Stimulated activated CD4-positive, alpha-beta T cell treated with anti-CD3 and anti-CD28 coated beads, Interleukin-1b, Interleukin-23, amount 100 ng/mL, for 1 hour (primary cell): ENCODE results near the gene BTG2.

Source experiments
- DNase-seq, 2 donors: peaks; one replicate each; pipeline ENCODE4 v3.0.0-alpha.2; 2020; ENCODE audit warnings: low read depth in 2 of 2

BTG2 gene

DNA sequence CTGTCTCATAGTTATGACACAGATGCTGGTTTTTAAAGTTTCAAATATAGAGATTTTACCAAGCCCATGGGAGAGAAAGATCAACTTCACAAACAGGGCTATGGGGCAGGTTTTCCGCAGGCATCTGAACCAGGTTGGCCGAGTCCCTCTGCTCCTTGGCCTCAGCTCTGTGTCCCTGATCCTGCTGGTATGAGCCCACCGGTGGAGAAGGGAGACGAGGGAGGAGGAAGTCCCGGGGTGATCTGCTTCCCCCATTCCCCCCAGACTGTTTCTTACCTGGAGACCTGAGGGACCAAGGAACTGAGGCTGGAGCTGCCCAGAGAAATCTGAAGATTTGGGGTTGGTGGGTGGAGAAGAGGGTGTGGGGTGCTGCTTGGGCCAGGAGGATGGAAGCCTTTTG lies 28.9 kb upstream of the BTG2 start:
- DNase-seq: no peak

DNA sequence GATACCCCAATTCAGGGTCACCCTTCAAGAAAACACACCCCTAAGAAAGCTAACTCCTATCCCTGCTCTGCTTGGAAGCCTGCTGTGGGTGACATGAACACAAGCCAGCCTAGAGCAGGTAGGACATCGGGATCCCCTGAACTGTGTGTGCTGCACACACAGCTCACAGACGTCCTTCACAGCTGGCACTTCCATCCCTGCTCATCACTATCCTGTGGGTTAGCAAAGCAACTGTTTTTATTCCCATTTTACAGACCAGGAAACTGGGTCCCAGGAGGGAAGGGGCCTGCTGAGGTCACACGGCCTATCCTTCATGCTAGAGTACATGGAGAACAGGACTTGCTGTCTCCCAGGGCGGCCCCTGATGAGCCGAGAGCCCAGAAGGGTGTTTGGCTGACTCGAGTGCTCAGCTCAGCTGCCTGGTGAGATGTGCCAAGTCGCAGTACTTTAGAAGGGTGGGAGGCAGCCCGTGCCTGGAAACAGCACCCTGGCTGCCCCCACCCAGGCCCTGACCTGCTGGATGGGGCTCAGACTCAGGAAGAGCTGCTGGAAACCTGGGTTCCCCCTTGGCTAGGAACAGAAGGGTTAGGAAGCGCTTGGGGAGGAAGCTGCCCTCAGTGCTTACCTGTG lies 28.3 kb upstream of the BTG2 start:
- no peak for DNase-seq

DNA sequence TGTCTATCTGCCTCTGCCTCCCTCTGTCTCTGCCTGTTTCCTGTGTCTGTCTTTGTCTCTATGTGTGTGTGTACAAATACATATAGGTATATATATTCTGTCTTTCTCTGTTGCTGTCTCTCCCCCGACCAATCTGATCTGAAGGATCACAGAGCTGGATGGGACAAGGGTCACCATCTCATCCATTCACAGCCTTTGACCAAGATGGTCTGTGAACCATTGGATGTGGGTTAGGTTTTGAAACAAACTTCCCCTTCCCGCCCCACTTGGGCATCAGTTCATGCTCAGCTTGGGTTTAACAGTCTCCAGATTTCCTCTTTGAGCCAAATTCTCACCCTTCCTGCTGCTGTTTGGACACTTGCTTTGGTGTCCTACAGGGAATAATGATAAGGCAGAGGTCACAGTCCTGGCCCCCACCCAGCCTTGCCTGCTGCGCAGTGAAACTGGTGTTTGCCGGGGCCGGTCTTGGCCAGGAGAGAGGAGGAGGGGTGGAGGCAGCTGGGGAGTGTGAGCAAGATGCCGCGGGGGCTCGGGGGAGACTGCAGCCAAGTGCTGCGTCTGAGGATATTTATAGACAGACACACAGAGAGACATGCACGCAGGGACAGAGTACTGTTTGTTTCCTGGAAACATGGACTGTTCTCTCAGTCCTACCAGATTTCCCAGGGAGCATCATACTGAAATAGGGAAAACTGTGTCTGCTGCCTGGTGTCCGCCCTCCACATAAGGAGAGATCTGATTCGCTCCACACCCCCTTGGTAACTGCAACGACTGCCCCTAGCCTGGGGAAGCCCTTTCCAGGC lies 27.0 kb upstream of the BTG2 start:
- DNase-seq: no peak

DNA sequence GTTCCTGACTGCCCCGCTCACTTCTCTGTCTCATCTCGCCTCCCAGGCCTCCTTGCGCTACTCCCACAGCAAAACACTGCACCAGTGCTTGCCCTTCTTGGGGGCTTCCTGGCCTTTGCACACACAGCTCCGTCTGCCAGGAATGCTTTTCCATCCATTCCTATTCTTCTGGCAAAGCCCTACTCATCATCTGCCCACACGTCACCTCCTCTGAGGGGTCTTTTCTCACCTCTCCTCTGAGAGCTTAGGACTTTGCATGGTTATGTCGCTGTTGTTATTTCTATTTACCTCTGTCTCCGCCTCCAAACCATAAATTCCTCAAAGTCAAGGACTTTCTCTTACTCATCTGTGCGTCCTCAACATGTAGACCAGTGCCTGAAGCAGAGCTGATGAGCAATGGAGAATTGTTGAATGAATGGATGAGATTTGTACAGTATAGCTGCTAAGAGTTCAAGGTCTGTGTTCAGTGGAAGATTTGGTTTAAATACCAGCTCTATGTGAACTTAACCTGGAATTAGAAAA lies 26.4 kb upstream of the BTG2 start:
- DNase-seq: no peak

GRCh38 chr1:203280061-203280460 lies 25.3 kb upstream of the BTG2 start:
- no peak for DNase-seq

GRCh38 chr1:203281033-203281432 lies 24.3 kb upstream of the BTG2 start:
- DNase-seq: no peak

DNA sequence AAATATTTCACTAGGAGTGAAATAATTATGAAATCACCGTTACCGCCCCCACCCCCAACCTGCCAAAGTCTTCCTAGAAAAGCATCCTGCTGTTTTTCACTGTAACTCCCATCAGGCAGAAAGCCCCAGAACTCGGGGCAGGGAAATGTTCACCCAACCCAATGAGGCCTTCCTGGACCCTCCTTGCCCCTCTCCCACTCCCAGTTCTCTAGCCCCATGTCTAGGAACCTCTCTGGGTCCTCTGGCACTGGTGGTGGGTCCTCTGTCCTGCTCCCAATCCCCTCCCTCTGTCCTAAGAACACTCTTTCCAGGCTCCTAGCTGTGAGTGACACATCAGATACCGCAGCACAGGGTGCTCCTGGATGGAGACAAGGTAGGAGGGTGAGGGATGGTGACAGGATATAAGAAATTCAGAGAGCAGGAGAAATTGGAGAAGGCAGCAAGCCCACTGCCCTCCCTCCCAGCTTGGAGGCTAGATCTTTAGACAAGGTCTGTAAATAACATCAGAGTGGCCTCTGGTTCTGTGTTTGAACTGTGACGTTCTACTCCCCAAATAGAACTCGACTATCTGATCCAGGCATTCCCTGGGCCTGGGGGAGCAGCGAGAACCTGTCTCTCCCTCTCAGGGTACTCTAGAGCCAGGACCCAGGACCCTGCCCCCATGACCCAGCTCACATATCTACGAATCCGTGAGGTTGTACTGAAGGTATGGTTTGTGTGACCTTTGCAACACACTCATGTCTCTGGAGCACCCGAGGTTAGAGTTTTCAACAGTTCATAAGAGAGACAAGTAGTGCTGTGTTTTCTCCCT lies 23.3 kb upstream of the BTG2 start:
- no peak for DNase-seq

DNA sequence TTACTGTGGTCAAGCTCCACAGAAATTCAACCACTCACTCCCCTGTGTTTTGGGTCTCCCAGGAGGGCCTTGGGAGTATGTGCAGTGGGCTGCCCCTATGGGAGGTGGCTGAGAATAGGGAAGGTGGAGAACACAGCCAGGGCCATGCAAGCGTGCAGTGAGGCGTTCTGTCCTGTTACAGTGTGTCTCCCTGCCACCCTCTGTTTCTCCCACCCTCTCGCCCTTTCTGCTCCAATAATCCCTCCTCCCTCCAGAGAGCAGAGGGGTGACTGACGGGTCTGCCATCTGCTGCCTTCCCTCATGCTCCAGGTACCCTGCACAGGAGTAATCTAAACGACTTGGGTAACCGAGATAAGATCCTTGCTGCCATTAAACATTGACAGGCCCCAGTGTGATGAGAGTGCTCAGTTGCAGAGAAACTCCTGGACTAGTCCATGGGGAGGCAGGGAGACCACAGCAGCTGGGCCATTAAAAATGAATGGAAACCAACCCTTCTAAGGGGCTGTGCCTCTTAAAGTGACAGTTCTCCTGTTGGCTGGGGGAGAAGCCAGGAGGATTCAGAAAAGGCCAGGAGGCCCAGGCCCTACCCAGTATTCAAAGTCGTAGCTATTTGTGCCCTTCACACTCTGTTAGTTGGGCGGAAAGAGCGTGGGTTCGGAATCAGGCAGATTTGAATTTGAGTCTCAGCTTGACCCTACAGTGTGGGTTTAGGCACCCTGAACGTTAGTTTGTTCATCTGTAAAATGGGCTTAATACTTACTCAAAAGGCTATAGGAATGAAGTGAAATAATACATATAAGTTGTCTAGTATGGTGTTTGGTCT lies 22.4 kb upstream of the BTG2 start:
- DNase-seq: no peak

DNA sequence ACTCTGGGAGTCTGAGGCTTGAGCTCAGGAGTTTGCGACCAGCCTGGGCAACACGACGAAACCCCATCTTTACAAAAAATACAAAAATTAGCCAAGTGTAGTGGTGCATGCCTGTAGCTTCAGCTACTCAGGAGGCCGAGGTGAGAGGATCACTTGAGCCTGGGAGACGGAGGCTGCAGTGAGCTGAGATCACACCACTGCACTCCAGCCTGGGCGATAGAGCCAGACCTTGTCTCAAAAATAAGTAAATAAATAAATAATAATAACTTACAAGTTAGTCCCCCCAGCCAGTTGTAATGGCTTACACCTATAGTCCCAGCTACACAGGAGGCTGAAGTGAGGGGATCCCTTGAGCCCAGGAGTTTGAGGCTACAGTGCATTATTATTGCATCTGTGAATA lies 21.7 kb upstream of the BTG2 start:
- no peak for DNase-seq

- no peak for DNase-seq
Measured at GRCh38 chr1:203284411-203285123, 20.8 kb upstream of the BTG2 start.

GRCh38 chr1:203286161-203286984 lies 18.9 kb upstream of the BTG2 start:
- no peak for DNase-seq

DNA sequence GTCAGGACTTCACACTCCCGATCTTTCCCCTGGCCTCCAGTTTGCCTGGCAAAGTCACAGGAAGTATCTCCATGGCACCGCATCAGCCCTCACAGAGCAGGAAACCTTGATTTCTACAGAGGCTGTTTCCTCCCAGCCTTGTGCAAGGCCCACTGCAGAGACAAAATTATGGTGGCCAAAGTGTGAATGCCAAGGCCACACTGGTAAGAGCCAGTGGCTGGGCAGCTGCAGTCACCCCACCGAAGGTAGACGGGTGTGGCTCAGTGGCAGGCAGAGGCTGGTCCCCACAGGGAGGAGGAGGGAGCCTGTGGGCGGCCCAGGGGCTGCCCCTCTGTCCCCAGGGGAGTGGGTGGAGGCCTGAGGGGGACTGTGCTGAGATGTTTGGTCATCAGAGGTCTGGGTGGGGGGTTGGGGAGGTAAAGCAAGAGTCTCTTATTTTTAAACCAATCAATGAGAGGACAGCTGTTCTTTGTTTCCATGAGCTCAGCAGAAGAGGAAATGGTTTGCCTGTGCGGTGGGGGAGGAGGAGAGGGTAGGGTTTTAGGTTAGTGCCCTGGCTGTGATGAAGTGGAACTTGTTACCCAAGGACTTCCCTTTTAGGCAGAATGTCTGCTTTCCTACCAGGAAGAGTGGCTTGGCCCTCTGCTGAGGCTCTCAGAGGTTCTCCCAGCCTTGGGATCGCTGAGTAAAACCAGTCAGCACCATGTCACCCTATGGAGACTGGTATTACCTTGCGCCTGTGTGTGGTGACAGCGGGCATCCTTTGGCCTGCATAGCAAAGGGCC lies 18.0 kb upstream of the BTG2 start:
- no peak for DNase-seq

DNA sequence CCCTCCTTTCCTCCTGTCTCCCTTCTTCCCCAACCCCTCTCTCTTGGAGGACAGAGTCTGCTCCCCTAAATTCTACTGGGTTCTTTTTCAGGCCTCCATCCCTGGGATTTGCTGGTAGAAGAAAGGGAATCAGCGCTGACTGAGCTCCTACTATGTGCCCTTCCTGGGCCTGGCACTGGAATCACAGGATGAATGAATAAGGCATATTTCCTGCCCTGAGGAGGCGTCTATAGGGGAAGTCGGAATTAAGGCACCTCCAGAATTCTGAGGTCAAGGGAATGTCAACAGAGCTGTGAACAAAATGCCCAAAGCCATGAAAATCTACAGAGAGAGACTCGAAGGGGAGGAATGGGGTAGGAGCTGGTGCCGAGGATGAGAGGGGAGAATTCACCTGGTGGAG lies 17.4 kb upstream of the BTG2 start:
- no peak for DNase-seq

- DNase-seq: no peak
Measured at GRCh38 chr1:203288400-203288799, 16.9 kb upstream of the BTG2 start.

DNA sequence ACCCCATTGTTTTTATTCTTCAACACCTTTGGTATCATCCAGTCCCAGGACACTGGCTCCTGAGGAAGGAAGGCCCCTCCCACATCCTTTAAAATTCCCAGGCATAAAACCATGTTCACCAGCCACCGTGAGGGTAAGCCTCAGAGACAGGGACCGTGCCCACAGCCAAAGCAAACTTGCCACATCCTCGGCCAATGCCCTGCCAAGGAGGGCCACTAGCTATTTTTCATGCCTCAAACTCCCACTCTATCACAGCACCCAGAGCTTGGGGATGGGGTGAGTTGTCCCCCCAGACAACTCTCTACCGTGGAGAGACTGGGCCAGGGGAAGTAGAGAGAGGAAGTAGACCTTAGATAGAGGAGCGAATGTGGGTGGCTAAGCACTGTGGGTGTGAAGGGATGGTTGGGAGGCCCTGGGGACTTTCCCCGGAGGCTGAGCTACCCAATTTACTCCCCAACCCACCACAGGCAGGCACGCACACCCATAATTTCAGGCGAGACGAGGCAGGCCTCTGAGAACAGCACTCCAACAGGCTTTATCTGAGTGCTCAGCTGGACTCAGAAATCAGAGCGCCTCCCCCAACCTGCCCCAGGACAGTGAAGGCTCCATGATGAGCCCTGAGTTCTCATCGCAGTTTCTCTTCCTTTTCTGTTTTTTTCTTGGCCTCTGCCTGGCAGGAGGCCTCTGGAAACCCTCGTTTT lies 15.9 kb upstream of the BTG2 start:
- peak; percentile 63 to 88 for DNase-seq

- DNase-seq: no peak
Measured at GRCh38 chr1:203289982-203290260, 15.4 kb upstream of the BTG2 start.

DNA sequence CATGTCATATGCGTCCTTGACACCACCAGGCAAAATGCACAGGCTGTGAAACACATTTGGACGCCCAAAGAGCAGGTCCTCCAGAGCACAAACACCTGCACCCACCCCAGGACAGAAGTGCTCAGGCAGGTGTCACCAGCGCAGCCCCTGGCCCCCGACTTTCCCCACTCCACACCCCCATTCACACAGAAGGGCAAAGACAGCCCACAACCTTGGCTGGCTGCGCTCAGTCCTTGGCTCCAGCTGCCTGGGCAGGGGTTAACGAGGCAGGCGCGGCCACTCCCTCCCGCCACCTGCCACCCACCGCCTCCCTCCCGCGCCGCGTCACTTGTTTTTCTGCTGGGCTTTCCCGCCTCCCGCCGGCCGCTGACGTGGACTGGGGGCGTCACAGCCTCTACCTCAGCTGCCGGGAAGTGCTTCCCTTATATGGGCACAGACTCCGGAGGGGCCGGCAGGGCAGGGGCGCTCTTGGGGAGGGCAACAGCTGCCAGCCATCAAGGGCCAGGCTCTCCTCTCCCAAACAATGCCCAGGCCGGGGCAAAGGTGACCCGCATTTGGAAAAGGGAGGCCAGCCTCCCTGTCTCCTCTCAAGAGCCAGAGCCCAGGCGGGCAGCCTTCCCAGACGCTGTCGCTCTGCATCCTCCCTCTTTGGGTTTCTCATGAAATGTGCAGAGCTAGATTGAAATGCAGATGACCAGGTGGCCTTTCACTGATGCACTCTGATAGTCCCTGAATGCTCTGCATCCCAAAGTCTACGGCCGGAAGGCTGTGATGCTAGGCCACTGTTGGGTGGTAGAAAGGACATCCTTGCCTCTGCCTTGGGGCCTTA lies 14.8 kb upstream of the BTG2 start:
- DNase-seq: peak; percentile 95
